ENCODE results near the gene RNF224. TPM values are rescaled to one million over a fixed set of nuclear protein-coding genes. Genes with fewer than 3 reads are reported as not detected.
A peak's percentile ranks its signal among the peaks of the same experiment; 100 is the strongest.

Gene RNF224
- total and polyA plus RNA-seq, 10 of the 15 experiments (the other 5 are each of a cell fraction or from before 2014, with no cell fraction given) = not detected

DNA sequence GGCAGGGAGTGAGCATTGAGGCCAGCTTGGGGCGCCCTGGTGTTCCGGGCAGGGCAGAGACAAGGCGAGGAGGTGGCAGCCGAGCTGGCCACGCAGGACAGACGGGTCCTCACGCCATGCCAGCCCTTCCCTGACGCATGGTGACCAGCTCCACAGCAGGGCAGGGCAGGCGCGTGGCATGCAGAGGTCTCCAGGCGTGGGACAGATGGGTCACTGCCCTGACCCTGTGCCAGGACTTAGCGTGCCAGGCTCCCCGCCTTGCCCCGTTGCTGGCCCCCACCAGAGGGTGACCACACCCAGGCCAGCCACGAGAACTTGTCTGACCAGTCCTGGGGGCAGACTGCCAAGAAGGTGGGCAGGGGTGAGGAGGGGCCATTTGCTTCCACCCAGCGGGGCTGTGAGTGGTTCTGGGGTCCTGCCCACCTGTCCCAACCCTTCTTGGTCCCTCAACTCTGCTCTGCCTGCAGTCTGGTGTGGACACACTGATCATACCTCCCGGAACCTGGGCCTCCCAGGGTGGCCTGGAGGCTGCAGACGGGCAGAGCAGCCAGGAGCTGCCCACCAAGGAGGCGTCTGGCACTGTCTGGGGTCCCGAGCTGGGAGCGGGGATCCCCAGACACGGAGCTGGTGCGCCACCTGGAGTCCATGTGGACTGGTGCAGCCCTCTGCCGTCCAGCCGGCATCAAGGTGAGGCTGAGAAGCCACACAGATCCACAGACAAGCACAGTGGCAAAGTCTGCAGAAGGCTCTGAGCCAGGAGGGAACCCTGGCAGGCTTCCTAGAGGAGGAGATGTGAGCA is at the start of gene RNF224 (continued):
- TF ChIP-seq, protein P1, sequence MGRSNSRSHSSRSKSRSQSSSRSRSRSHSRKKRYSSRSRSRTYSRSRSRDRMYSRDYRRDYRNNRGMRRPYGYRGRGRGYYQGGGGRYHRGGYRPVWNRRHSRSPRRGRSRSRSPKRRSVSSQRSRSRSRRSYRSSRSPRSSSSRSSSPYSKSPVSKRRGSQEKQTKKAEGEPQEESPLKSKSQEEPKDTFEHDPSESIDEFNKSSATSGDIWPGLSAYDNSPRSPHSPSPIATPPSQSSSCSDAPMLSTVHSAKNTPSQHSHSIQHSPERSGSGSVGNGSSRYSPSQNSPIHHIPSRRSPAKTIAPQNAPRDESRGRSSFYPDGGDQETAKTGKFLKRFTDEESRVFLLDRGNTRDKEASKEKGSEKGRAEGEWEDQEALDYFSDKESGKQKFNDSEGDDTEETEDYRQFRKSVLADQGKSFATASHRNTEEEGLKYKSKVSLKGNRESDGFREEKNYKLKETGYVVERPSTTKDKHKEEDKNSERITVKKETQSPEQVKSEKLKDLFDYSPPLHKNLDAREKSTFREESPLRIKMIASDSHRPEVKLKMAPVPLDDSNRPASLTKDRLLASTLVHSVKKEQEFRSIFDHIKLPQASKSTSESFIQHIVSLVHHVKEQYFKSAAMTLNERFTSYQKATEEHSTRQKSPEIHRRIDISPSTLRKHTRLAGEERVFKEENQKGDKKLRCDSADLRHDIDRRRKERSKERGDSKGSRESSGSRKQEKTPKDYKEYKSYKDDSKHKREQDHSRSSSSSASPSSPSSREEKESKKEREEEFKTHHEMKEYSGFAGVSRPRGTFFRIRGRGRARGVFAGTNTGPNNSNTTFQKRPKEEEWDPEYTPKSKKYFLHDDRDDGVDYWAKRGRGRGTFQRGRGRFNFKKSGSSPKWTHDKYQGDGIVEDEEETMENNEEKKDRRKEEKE (IDR thresholded peaks at IDR 0.05) = no peak
- TF ChIP-seq RBBP5 (conservative IDR thresholded peaks at IDR 0.05) (no peak), IRF4 (IDR thresholded peaks at IDR 0.05; ENCODE audit: low read depth, low read length) (peak; percentile 52; the same call in 1 of the 2 replicates), GATAD2B (conservative IDR thresholded peaks at IDR 0.05; ENCODE audit: low read depth) (peak; percentile 67), RELA (IDR thresholded peaks at IDR 0.05; ENCODE audit: borderline replicate concordance, partially characterized antibody) (peak; percentile 72), BMI1 (IDR thresholded peaks at IDR 0.05; ENCODE audit: borderline replicate concordance) (no peak), NR2F1 (conservative IDR thresholded peaks at IDR 0.05) (0 out of 2 replicates have a peak, but pooled peaks have one; percentile 28), NFIC (IDR thresholded peaks at IDR 0.05; ENCODE audit: low read depth, low read length) (no peak), BHLHE40 (IDR thresholded peaks at IDR 0.05; ENCODE audit: borderline replicate concordance in 1 of 2, low read depth in 2 of 2, low read length in 1 of 2) (peak in 1 of 2 experiments; percentile 34; a peak in 1 of 4 replicates), MTA3 (IDR thresholded peaks at IDR 0.05; ENCODE audit: borderline replicate concordance, low read length) (no peak), YBX1 (IDR thresholded peaks at IDR 0.05) (no peak), POLR2A (IDR thresholded peaks at IDR 0.05; ENCODE audit: low read depth, low read length) (no peak), ATF7 (IDR thresholded peaks at IDR 0.05; ENCODE audit: low read depth) (no peak), RUNX3 (IDR thresholded peaks at IDR 0.05; ENCODE audit: low read length) (no peak), MEF2B (IDR thresholded peaks at IDR 0.05; ENCODE audit: partially characterized antibody, poor library complexity, severe bottlenecking) (peak; percentile 51), RAD21 (IDR thresholded peaks at IDR 0.05; ENCODE audit: insufficient read depth, low read depth, low read length) (peak; percentile 86), LARP7 (IDR thresholded peaks at IDR 0.05) (peak; percentile 67), YY1 (IDR thresholded peaks at IDR 0.05; ENCODE audit: low read depth, low read length) (peak; percentile 68; the same call in 1 of the 2 replicates), MTA2 (IDR thresholded peaks at IDR 0.05; ENCODE audit: low read depth) (0 out of 2 replicates have a peak, but pooled peaks have one; percentile 14), ZNF207 (IDR thresholded peaks at IDR 0.05; ENCODE audit: borderline replicate concordance) (0 out of 2 replicates have a peak, but pooled peaks have one; percentile 30), IKZF1 (conservative IDR thresholded peaks at IDR 0.05) (peak; percentile 54; the same call in 1 of the 2 replicates), NBN (IDR thresholded peaks at IDR 0.05) (0 out of 2 replicates have a peak, but pooled peaks have one; percentile 32), POLR2AphosphoS2 (IDR thresholded peaks at IDR 0.05; ENCODE audit: low read depth, low read length) (no peak)
- TF ChIP-seq, protein P2, sequence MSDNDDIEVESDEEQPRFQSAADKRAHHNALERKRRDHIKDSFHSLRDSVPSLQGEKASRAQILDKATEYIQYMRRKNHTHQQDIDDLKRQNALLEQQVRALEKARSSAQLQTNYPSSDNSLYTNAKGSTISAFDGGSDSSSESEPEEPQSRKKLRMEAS (IDR thresholded peaks at IDR 0.05; ENCODE audit: low read depth, low read length) = peak; percentile 53; the same call in 1 of the 2 replicates
- TF ChIP-seq, protein P3, sequence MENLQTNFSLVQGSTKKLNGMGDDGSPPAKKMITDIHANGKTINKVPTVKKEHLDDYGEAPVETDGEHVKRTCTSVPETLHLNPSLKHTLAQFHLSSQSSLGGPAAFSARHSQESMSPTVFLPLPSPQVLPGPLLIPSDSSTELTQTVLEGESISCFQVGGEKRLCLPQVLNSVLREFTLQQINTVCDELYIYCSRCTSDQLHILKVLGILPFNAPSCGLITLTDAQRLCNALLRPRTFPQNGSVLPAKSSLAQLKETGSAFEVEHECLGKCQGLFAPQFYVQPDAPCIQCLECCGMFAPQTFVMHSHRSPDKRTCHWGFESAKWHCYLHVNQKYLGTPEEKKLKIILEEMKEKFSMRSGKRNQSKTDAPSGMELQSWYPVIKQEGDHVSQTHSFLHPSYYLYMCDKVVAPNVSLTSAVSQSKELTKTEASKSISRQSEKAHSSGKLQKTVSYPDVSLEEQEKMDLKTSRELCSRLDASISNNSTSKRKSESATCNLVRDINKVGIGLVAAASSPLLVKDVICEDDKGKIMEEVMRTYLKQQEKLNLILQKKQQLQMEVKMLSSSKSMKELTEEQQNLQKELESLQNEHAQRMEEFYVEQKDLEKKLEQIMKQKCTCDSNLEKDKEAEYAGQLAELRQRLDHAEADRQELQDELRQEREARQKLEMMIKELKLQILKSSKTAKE (IDR thresholded peaks at IDR 0.05; ENCODE audit: low read depth, poor library complexity, severe bottlenecking) = peak; percentile 28
- TF ChIP-seq, protein P4, sequence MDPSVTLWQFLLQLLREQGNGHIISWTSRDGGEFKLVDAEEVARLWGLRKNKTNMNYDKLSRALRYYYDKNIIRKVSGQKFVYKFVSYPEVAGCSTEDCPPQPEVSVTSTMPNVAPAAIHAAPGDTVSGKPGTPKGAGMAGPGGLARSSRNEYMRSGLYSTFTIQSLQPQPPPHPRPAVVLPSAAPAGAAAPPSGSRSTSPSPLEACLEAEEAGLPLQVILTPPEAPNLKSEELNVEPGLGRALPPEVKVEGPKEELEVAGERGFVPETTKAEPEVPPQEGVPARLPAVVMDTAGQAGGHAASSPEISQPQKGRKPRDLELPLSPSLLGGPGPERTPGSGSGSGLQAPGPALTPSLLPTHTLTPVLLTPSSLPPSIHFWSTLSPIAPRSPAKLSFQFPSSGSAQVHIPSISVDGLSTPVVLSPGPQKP (IDR thresholded peaks at IDR 0.05; ENCODE audit: low read depth, low read length) = peak; percentile 24; the same call in 1 of the 2 replicates

Data from GM12878 (cell line).